Measurements from ENCODE around the gene RNF144A. TPM values are rescaled to one million over a fixed set of nuclear protein-coding genes. Genes with fewer than 3 reads are reported as not detected.

RNF144A gene
- total RNA-seq, 2 donors from 2014 or later, result 20.7 to 21.2 TPM

GRCh38 chr2:7044253-7045250 is 127.3 kb downstream of the RNF144A start:
- peak in 1 of 2 donors; percentile 69 for DNase-seq
- ATAC-seq, result peak; percentile 79
- intact Hi-C loops (cut with DNase I, micrococcal nuclease), result loop anchor here in 1 of 2 donors (5.0 kb wide), 1 partner anchor 147 kb away; no protein-coding TSS in a partner anchor

- intact Hi-C loops (cut with DNase I, micrococcal nuclease), result no loop called here
- DNase-seq, result no peak
- ATAC-seq, result no peak
Observed at GRCh38 chr2:7045601-7046590, 128.7 kb downstream of the RNF144A start.

GRCh38 chr2:7047661-7048060 is 130.4 kb downstream of the RNF144A start:
- ATAC-seq, result no peak
- intact Hi-C loops (cut with DNase I, micrococcal nuclease), result no loop called here
- DNase-seq, result no peak

GRCh38 chr2:7048762-7049294 is 131.6 kb downstream of the RNF144A start:
- intact Hi-C loops (cut with DNase I, micrococcal nuclease), result no loop called here
- DNase-seq (no peak), ATAC-seq (no peak)

- no peak for ATAC-seq
- intact Hi-C loops (cut with DNase I, micrococcal nuclease), result no loop called here
- DNase-seq, result no peak
Observed at GRCh38 chr2:7052404-7052803, 135.2 kb downstream of the RNF144A start.

GRCh38 chr2:7053650-7054265 is 136.5 kb downstream of the RNF144A start:
- peak in 1 of 2 donors; percentile 19 for DNase-seq
- ATAC-seq, result peak; percentile 89
- intact Hi-C loops (cut with DNase I, micrococcal nuclease), result no loop called here

- DNase-seq, result no peak
- ATAC-seq, result no peak
- intact Hi-C loops (cut with DNase I, micrococcal nuclease), result no loop called here
Observed at GRCh38 chr2:7057865-7058400, 140.7 kb downstream of the RNF144A start.

GRCh38 chr2:7060156-7060555 is 142.9 kb downstream of the RNF144A start:
- intact Hi-C loops (cut with DNase I, micrococcal nuclease), result no loop called here
- ATAC-seq (no peak), DNase-seq (no peak)

GRCh38 chr2:7060631-7061449 is 143.6 kb downstream of the RNF144A start:
- DNase-seq, result no peak
- ATAC-seq, result no peak
- intact Hi-C loops (cut with DNase I, micrococcal nuclease), result no loop called here

GRCh38 chr2:7061450-7061789 is 144.2 kb downstream of the RNF144A start:
- DNase-seq (no peak), ATAC-seq (no peak)
- intact Hi-C loops (cut with DNase I, micrococcal nuclease), result no loop called here

- intact Hi-C loops (cut with DNase I, micrococcal nuclease), result no loop called here
- DNase-seq (no peak), ATAC-seq (no peak)
Observed at GRCh38 chr2:7061921-7062320, 144.7 kb downstream of the RNF144A start.

- ATAC-seq, result no peak
- DNase-seq, result no peak
- intact Hi-C loops (cut with DNase I, micrococcal nuclease), result no loop called here
Observed at GRCh38 chr2:7063789-7064188, 146.6 kb downstream of the RNF144A start.

- no peak for ATAC-seq
- intact Hi-C loops (cut with DNase I, micrococcal nuclease), result no loop called here
- DNase-seq, result no peak
Observed at GRCh38 chr2:7068457-7068856, 151.2 kb downstream of the RNF144A start.

- ATAC-seq (no peak), DNase-seq (no peak)
- intact Hi-C loops (cut with DNase I, micrococcal nuclease), result no loop called here
Observed at GRCh38 chr2:7070483-7070882, 153.3 kb downstream of the RNF144A start.

- intact Hi-C loops (cut with DNase I, micrococcal nuclease), result no loop called here
- ATAC-seq (no peak), DNase-seq (no peak)
Observed at GRCh38 chr2:7071154-7071553, 153.9 kb downstream of the RNF144A start.

GRCh38 chr2:7071916-7072556 is 154.8 kb downstream of the RNF144A start:
- DNase-seq (no peak), ATAC-seq (no peak)
- intact Hi-C loops (cut with DNase I, micrococcal nuclease), result no loop called here

GRCh38 chr2:7073901-7074300 is 156.7 kb downstream of the RNF144A start:
- intact Hi-C loops (cut with DNase I, micrococcal nuclease), result no loop called here
- DNase-seq (no peak), ATAC-seq (no peak)

All from left colon (tissue), 2 donors.